ENCODE results near the gene ENOPH1. TPM values are rescaled to one million over a fixed set of nuclear protein-coding genes. Genes with fewer than 3 reads are reported as not detected.
A peak's percentile ranks its signal among the peaks of the same experiment; 100 is the strongest.

Gene ENOPH1
- total RNA-seq (2012; rRNA removed): 36.0 and 51.7 TPM in 2 replicates
- polyA plus RNA-seq (2012; rRNA removed): 12.3 and 18.0 TPM in 2 replicates
- polyA plus RNA-seq (2012; cell fraction: cytosol; rRNA removed): 3.7 and 4.8 TPM in 2 replicates
- polyA plus RNA-seq (2012; cell fraction: nucleus; rRNA removed; ENCODE audit: low replicate concordance): 1.5 and 5.9 TPM in 2 replicates
- percentile 73 among the genes with signal in this experiment for Bru-seq, nascent RNA
- BruChase-seq, experiment 1, labeled RNA remaining after a 6-hour chase: percentile 69 among the genes with signal in this experiment
- BruChase-seq, experiment 2, labeled RNA remaining after a 2-hour chase: percentile 61 among the genes with signal in this experiment
- long read RNA-seq, transcript ENOPH1-202 (5 exons, 1,689 nt): minor isoform, 7 of 72 reads
- long read RNA-seq, transcript ENOPH1-201 (6 exons, 2,025 nt): major isoform, 46 of 72 reads
- long read RNA-seq, transcript ENOPH1-203 (6 exons, 1,874 nt): minor isoform, 9 of 72 reads
- long read RNA-seq, partial matches to known transcripts: 2 of 72 reads
- long read RNA-seq, other reads (novel, unspliced or antisense): 8 of 72 reads

- Histone ChIP-seq H3K9me1 (ENCODE audit: insufficient read depth, low read length) (peaks cover 2% of the 10 kb centered on the region; the same call in 1 of the 2 replicates), H3K23ac (ENCODE audit: low read depth, low read length) (peak within 1 kb of the TSS; percentile 93), H3K4ac (ENCODE audit: low read depth, low read length) (peak within 1 kb of the TSS; percentile 99), H2BK120ac (ENCODE audit: low read depth, low read length) (peak within 1 kb of the TSS; percentile 72; the same call in 1 of the 2 replicates), H3K27ac (ENCODE audit: insufficient read depth, low read length) (peak within 1 kb of the TSS; percentile 95), H2BK5ac (ENCODE audit: low read depth, low read length, poor library complexity, severe bottlenecking) (peak within 1 kb of the TSS; percentile 85), H3K14ac (replicated peaks; ENCODE audit: low read depth, low read length) (peak within 1 kb of the TSS; percentile 98), H3K4me3 (ENCODE audit: insufficient read depth, low read depth, low read length) (peak within 1 kb of the TSS; percentile 92), H2AK5ac (ENCODE audit: low read depth, low read length) (peak within 1 kb of the TSS; percentile 90), H3K27me3 (ENCODE audit: control insufficient read depth, insufficient read depth, low read length) (no peaks in the 10 kb centered on the region), H3K4me2 (ENCODE audit: low read depth, low read length) (peak within 1 kb of the TSS; percentile 94), H2AFZ (replicated peaks; ENCODE audit: low read length, poor library complexity) (peak within 1 kb of the TSS; percentile 99), H3K9ac (ENCODE audit: low read depth, low read length) (peak within 1 kb of the TSS; percentile 96), H2BK20ac (ENCODE audit: low read depth, low read length) (no peak within 1 kb of the TSS), H4K91ac (ENCODE audit: insufficient read depth, low read depth, low read length) (peak within 1 kb of the TSS; percentile 92), H3K18ac (ENCODE audit: low read depth, low read length) (peak within 1 kb of the TSS; percentile 58), H4K20me1 (ENCODE audit: insufficient read depth, low read length) (peaks cover 50% of the 10 kb centered on the region), H3K36me3 (ENCODE audit: control insufficient read depth, insufficient read depth, low read length) (peaks cover 8% of the 10 kb centered on the region), H4K5ac (ENCODE audit: low read depth, low read length) (peak within 1 kb of the TSS; percentile 74), H4K8ac (ENCODE audit: low read depth in 2 of 2, low read length in 2 of 2) (peak within 1 kb of the TSS; percentile 80 to 97), H3K79me1 (ENCODE audit: low read depth in 1 of 2, low read length in 2 of 2) (peaks cover 23 to 59% of the 10 kb centered on the region in 2 experiments), H2BK15ac (ENCODE audit: low read depth, low read length) (no peak within 1 kb of the TSS), H3K56ac (ENCODE audit: extremely low read depth, insufficient read depth, low read length) (peak within 1 kb of the TSS; percentile 98), H3K4me1 (ENCODE audit: control insufficient read depth, insufficient read depth, low read length) (peaks cover 2% of the 10 kb centered on the region), H2AK9ac (replicated peaks; ENCODE audit: low read depth, low read length, poor library complexity) (peak within 1 kb of the TSS; percentile 100), H3K9me3 (ENCODE audit: control insufficient read depth, insufficient read depth, low read length) (no peaks in the 10 kb centered on the region)
- dilution Hi-C loops (cut with HindIII; ENCODE audit: low sequenced_read_pairs, unreplicated experiment): no loop called here
- peak; percentile 94 for DNase-seq
- no TSS peak for BruUV-seq (replicated peaks)
- ChIA-PET CTCF (interaction anchor here (0.6 kb wide), 1 partner anchor 32 kb away, joined by 8 read pairs; no protein-coding TSS in a partner anchor), POLR2A (ENCODE audit: unreplicated experiment) (no interaction called here)
- 1% methylated on average over 42 of the region's 83 CpGs; no CpG with 5 or more reads in 1 of the 2 experiments for WGBS, 2 experiments (ENCODE audit: extremely low coverage in 2 of 2, insufficient read length in 1 of 2)
- no peak for TF ChIP-seq RAD21 (IDR thresholded peaks at IDR 0.05; ENCODE audit: low read length)
- TF ChIP-seq BHLHE40 (IDR thresholded peaks at IDR 0.05; ENCODE audit: low read depth, low read length): peak; percentile 98
- no peak for TF ChIP-seq RFX5 (IDR thresholded peaks at IDR 0.05; ENCODE audit: low read depth, low read length)
- peak; percentile 65; the same call in 1 of the 2 replicates for TF ChIP-seq MAZ (IDR thresholded peaks at IDR 0.05; ENCODE audit: borderline replicate concordance, low read depth, low read length)
- TF ChIP-seq POLR2A (IDR thresholded peaks at IDR 0.05; ENCODE audit: low read depth, low read length): 0 out of 2 replicates have a peak, but pooled peaks have one; percentile 12
- 0 out of 2 replicates have a peak, but pooled peaks have one; percentile 46 for TF ChIP-seq CHD1 (IDR thresholded peaks at IDR 0.05; ENCODE audit: low read depth, low read length)
- TF ChIP-seq NFE2L2 (IDR thresholded peaks at IDR 0.05; ENCODE audit: low read depth, low read length): no peak
- TF ChIP-seq MXI1 (IDR thresholded peaks at IDR 0.05; ENCODE audit: borderline replicate concordance, low read depth, low read length): peak; percentile 89; the same call in 1 of the 2 replicates
- TF ChIP-seq USF2 (IDR thresholded peaks at IDR 0.05; ENCODE audit: low read depth, low read length): peak; percentile 92
- peak; percentile 75 for ATAC-seq (ENCODE audit: low read depth)
- intact Hi-C loops (cut with micrococcal nuclease): no loop called here
- in situ Hi-C loops (cut with MboI; ENCODE audit: low sequenced_read_pairs): loop anchor here (25.0 kb wide), 1 partner anchor 607 kb away; the partner anchor contains the start of gene COPS4
Observed at GRCh38 chr4:82430193-82430963, at the start of gene ENOPH1, which contains the start of gene HNRNPDL. ENOPH1 (plus strand) TSS chr4:82430590; CDS start chr4:82430830, 240 bp downstream. HNRNPDL (minus strand) TSS chr4:82430462; CDS start chr4:82429690, 772 bp downstream.
